Skeletal muscle satellite cell (primary cell): ENCODE data around the gene ARID5A.

Experiments used
- H3K27me3 ChIP-seq: 2 replicates; pipeline ENCODE4 v1.7.0; 2013; ENCODE audit warnings: low read length; ENCODE audit not compliant: control insufficient read depth, insufficient read depth
- H3K36me3 ChIP-seq: 2 replicates; pipeline ENCODE4 v1.7.0; 2013; ENCODE audit warnings: mild to moderate bottlenecking, control low read depth, low read length; ENCODE audit not compliant: insufficient read depth
- H3K4me1 ChIP-seq: 2 replicates; pipeline ENCODE4 v1.7.0; 2013; ENCODE audit warnings: low read length; ENCODE audit not compliant: control insufficient read depth, insufficient read depth
- H3K4me2 ChIP-seq: 2 replicates; pipeline ENCODE4 v1.7.0; 2013; ENCODE audit warnings: mild to moderate bottlenecking, low read length
- H3K4me3 ChIP-seq: 2 replicates; pipeline ENCODE4 v1.7.0; 2013; ENCODE audit warnings: low read length
- H3K9ac ChIP-seq: 2 replicates; pipeline ENCODE4 v1.7.0; 2013; ENCODE audit warnings: mild to moderate bottlenecking, low read depth, low read length, moderate library complexity
- H3K9me3 ChIP-seq: replicated peaks from 2 replicates; pipeline ENCODE4 v1.7.0; 2013; ENCODE audit warnings: mild to moderate bottlenecking, control low read depth, low read length

The ARID5A gene

DNA sequence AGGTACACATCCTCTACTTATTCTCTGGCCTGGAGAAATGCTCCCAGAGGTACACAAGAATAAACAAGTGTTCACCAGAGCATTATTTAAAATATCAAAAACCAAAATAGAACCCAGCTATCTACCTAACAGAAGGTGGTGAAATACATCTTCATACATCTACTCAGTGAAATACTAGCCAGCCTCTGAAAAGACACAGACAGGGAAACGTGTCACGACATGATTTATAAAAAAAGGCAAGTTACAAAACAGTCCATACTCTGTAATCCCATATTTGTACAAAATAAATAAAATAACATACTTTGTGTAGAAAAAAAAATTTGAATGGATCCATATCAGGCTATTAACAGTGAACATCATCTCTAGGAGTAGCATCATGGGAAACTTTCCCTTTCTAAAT lies 63.4 kb downstream of the ARID5A start:
- peaks cover 80% of the 10 kb centered on the region for H3K36me3 ChIP-seq
- H3K27me3 ChIP-seq: no peaks in the 10 kb centered on the region
- no peaks in the 10 kb centered on the region for H3K4me1 ChIP-seq
- no peaks in the 10 kb centered on the region for H3K9me3 ChIP-seq
- no peak overlapping the region for H3K9ac ChIP-seq
- no peak overlapping the region for H3K4me2 ChIP-seq
- no peak overlapping the region for H3K4me3 ChIP-seq

DNA sequence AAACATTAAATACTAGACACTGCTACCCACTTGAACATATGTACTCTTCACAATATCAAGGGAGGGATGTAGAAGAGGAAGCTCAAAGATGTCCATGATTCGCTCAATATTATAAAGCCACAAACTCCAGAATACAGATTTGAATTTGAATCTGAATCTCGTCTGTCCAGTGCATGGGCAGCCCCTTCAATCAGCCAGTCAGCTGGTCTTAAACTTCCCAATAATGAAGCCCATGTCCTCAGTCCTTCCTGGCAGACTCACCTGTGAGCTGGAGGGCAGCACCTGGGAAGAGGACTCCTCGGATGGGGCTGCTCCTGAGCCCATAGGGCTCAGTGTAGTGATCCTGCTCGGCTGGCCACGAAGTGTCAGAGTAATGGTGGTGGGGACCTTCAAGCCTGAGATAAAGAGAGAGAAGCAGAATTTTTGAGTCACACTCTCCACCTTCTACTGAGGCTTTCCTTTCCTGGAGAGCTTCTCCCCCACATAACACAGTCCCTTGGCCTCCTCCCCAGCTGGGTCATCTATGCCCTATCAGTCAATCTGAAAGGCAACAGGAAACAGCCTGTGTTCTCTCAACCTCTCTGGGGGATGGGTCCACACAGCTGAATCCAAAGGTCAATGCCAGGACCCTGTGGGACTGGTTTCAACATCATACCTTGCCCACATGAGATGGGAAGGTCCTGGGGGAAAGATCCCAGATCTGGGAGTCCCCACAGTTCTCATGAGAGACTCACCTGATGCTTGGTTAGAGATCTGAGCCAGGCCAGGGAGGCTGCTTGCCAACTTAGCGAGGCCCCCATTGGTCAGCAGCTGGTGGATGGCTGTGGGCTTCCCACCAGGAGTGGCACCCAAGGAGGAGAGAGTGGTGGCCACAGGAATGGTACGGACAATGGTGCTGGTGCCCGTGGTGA lies 65.1 kb downstream of the ARID5A start:
- Histone ChIP-seq H3K4me1 (peaks cover 5% of the 10 kb centered on the region), H3K36me3 (peaks cover 80% of the 10 kb centered on the region)

More for the DNA sequence above, 65.1 kb downstream of the ARID5A start:
- H3K9me3 ChIP-seq: no peaks in the 10 kb centered on the region
- H3K4me2 ChIP-seq: no peak overlapping the region
- no peak overlapping the region for H3K4me3 ChIP-seq
- no peaks in the 10 kb centered on the region for H3K27me3 ChIP-seq
- H3K9ac ChIP-seq: no peak overlapping the region
